Stimulated activated CD8-positive, alpha-beta memory T cell treated with anti-CD3 and anti-CD28 coated beads, Interleukin-12 subunit alpha, Interleukin-12 subunit beta, amount 100 ng/mL, for 1 hour (primary cell): ENCODE measurements around the gene CDKN2AIP.

Source experiments
- DNase-seq: peaks from one replicate; pipeline ENCODE4 v3.0.0-alpha.2; 2020; ENCODE audit warnings: low read depth

Gene CDKN2AIP

DNA sequence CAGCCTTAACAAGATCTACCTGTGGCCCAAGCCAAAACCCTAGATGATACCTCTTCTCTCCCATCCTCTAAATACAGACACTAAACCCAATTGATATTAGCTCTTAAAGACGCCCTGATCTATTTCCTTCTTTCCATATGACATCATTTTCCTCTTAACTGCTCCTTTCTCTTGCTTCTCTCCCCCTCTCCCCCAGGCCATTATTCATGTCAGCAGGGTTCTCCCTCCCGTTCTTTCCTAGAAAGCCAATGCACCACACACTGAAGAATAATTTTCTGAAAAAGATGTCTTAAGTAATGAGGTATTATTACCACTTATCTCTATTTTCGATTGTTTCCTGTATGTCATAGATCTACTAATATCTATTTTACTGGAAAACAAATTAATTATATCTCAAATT, 50.7 kb downstream of the CDKN2AIP start:
- no peak for DNase-seq
